Neuronal stem cell (in vitro differentiated cells): ENCODE results near the gene CNOT3.
A peak's percentile ranks its signal among the peaks of the same experiment; 100 is the strongest.
"Not testable (repeated sequence)": the region's sequence is repeated elsewhere in the genome, so short reads cannot be mapped to it uniquely, and the experiment has no call there.

Experiments
- DNase-seq: peaks from one replicate; pipeline ENCODE4 v3.0.0-alpha.2; 2013; ENCODE audit warnings: low spot score
- H2AFZ ChIP-seq: one replicate; pipeline ENCODE4 v1.6.1; 2013; ENCODE audit warnings: mild to moderate bottlenecking, low read length, inconsistent platforms
- H2AK5ac ChIP-seq: 2 replicates; pipeline ENCODE4 v1.6.1; 2013; ENCODE audit warnings: low read depth, mild to moderate bottlenecking, inconsistent platforms, low read length, moderate library complexity, mixed read lengths
- H2BK120ac ChIP-seq: 2 replicates; pipeline ENCODE4 v1.6.1; 2013; ENCODE audit warnings: low read depth, mild to moderate bottlenecking, inconsistent platforms, low read length, moderate library complexity, mixed read lengths
- H2BK12ac ChIP-seq: one replicate; pipeline ENCODE4 v1.6.1; 2013; ENCODE audit warnings: low read length, inconsistent platforms
- H2BK15ac ChIP-seq: 2 replicates; pipeline ENCODE4 v1.6.1; 2013; ENCODE audit warnings: mild to moderate bottlenecking, low read length, inconsistent platforms, mixed read lengths
- H2BK5ac ChIP-seq: one replicate; pipeline ENCODE4 v1.6.1; 2013; ENCODE audit warnings: inconsistent platforms, mild to moderate bottlenecking, low read length, moderate library complexity
- H3K14ac ChIP-seq: one replicate; pipeline ENCODE4 v1.6.1; 2013; ENCODE audit warnings: low read length, inconsistent platforms
- H3K18ac ChIP-seq: 2 replicates; pipeline ENCODE4 v1.6.1; 2013; ENCODE audit warnings: low read length, inconsistent platforms
- H3K23ac ChIP-seq: 2 replicates; pipeline ENCODE4 v1.6.1; 2013; ENCODE audit warnings: low read depth, mild to moderate bottlenecking, mixed read lengths, low read length, inconsistent platforms; ENCODE audit not compliant: poor library complexity
- H3K27ac ChIP-seq: replicated peaks from 3 replicates; pipeline ENCODE4 v1.5.1; 2013; ENCODE audit warnings: low read length, inconsistent platforms
- H3K27me3 ChIP-seq, 3 experiments: 2 replicates each; pipeline ENCODE4 v1.6.1; 2013; ENCODE audit warnings: low read length in 3 of 3, mild to moderate bottlenecking in 2 of 3, inconsistent platforms in 1 of 3, low read depth in 1 of 3, mixed read lengths in 1 of 3, moderate library complexity in 1 of 3; ENCODE audit not compliant: control insufficient read depth in 3 of 3, insufficient read depth in 3 of 3
- H3K36me3 ChIP-seq, 2 donors: replicated peaks in 1 of 2; 2 replicates each; pipeline ENCODE4 v1.6.1; 2013; ENCODE audit warnings: low read length in 2 of 2; ENCODE audit not compliant: control insufficient read depth in 2 of 2, insufficient read depth in 2 of 2
- H3K4ac ChIP-seq: 2 replicates; pipeline ENCODE4 v1.6.1; 2013; ENCODE audit warnings: inconsistent platforms, mild to moderate bottlenecking, low read length, moderate library complexity
- H3K4me1 ChIP-seq, 2 donors: 1 replicate in 1 of 2; 2 replicates in 1 of 2; pipeline ENCODE4 v1.6.1; 2013; ENCODE audit warnings: low read length in 2 of 2, low read depth in 1 of 2; ENCODE audit not compliant: control insufficient read depth in 2 of 2, insufficient read depth in 1 of 2
- H3K4me2 ChIP-seq: one replicate; pipeline ENCODE4 v1.6.1; 2013; ENCODE audit warnings: mild to moderate bottlenecking, low read length, inconsistent platforms; ENCODE audit not compliant: insufficient read depth, poor library complexity, severe bottlenecking
- H3K4me3 ChIP-seq, 2 donors: 2 replicates each; pipeline ENCODE4 v1.5.1; 2013; ENCODE audit warnings: low read length in 2 of 2, mild to moderate bottlenecking in 2 of 2, inconsistent platforms in 1 of 2, moderate library complexity in 1 of 2
- H3K79me1 ChIP-seq: one replicate; pipeline ENCODE4 v1.6.1; 2013; ENCODE audit warnings: low read depth, mild to moderate bottlenecking, inconsistent platforms, low read length, moderate library complexity
- H3K9ac ChIP-seq: one replicate; pipeline ENCODE4 v1.6.1; 2013; ENCODE audit warnings: mild to moderate bottlenecking, low read depth, low read length, inconsistent platforms; ENCODE audit not compliant: poor library complexity
- H3K9me3 ChIP-seq, 2 donors: replicated peaks in 1 of 2; 2 replicates each; pipeline versions ENCODE3 to v1.6.1; 2013; ENCODE audit warnings: low read length in 2 of 2, mild to moderate bottlenecking in 2 of 2, inconsistent platforms in 1 of 2, low read depth in 1 of 2, mixed read lengths in 1 of 2, moderate library complexity in 1 of 2; ENCODE audit not compliant: control insufficient read depth in 2 of 2, insufficient read depth in 1 of 2
- H4K8ac ChIP-seq: one replicate; pipeline ENCODE4 v1.6.1; 2013; ENCODE audit warnings: low read depth, mild to moderate bottlenecking, inconsistent platforms, low read length, moderate library complexity
- H4K91ac ChIP-seq: one replicate; pipeline ENCODE4 v1.6.1; 2013; ENCODE audit warnings: low read length, low read depth, mild to moderate bottlenecking, inconsistent platforms; ENCODE audit not compliant: poor library complexity
- WGBS, 2 donors: extraction: QIAGEN DNeasy Blood & Tissue Kit; methylation state at CpG; one replicate each; pipeline ENCODE4 v1.1.7; 2013; ENCODE audit warnings: missing lambda C conversion rate in 2 of 2, mixed read lengths in 1 of 2; ENCODE audit not compliant: insufficient read length in 2 of 2, insufficient replicate concordance in 1 of 2; ENCODE audit errors: extremely low coverage in 2 of 2; 5-methylcytosine and 5-hydroxymethylcytosine counted together

Gene CNOT3

DNA sequence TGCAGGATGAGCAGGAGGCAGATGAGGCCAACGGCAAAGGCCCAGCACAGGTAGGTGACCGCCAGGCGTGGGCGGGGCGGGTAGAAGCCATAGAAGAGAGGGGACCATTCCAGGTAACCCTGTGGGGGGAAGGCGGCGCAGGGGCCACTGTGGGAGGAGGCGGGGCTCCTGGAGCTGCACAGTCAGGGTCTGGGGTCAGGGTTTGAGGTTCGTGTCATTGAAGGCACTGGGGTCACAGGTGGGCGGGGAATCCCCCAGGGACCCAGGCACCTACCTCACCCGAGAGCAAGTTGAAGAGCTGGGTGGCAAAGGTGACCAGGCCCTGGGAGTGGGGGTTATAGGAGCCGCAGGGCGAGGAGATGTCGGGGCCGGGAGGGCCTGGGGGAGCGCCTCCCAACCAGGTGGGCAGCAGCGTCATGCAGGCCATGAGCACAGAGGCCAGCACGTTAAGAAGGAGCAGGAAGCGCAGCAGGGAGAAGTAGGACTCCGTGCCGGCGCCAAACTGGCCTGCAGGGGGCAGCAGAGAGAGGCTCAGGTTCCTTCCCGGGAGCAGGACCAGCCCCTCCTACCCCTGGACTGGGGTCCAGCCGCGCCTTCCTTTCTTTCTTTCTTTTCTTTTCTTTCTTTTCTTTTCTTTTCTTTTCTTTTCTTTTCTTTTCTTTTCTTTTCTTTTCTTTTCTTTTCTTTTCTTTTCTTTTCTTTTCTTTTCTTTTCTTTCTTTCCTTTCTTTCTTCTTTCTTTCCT is 30.8 kb downstream of the CNOT3 start:
- H4K8ac ChIP-seq, result no peak overlapping the region
- H2BK120ac ChIP-seq, result no peak overlapping the region
- no peak overlapping the region for H3K4ac ChIP-seq
- no peak overlapping the region for H3K27ac ChIP-seq
- H4K91ac ChIP-seq, result no peak overlapping the region
- no peaks in the 10 kb centered on the region for H3K79me1 ChIP-seq
- peak; percentile 86 for DNase-seq
- no peaks in the 10 kb centered on the region for H3K36me3 ChIP-seq
- peak overlapping the region; percentile 71 for H2AK5ac ChIP-seq
- peaks cover 0 to 3% (median 0%) of the 10 kb centered on the region in 3 experiments for H3K27me3 ChIP-seq
- H3K23ac ChIP-seq, result peak overlapping the region; percentile 5
- no peak overlapping the region for H3K4me2 ChIP-seq
- peak overlapping the region; percentile 37 for H2BK15ac ChIP-seq
- H3K9ac ChIP-seq, result peak overlapping the region; percentile 63
- no peak overlapping the region for H2BK12ac ChIP-seq
- no peak overlapping the region for H2BK5ac ChIP-seq
- no peak overlapping the region for H3K4me3 ChIP-seq
- H2AFZ ChIP-seq, result peak overlapping the region; percentile 47
- H3K18ac ChIP-seq, result peak overlapping the region; percentile 65
- peaks cover 0 to 3% of the 10 kb centered on the region in 2 donors for H3K4me1 ChIP-seq
- H3K9me3 ChIP-seq, result peaks cover 14 to 15% of the 10 kb centered on the region in 2 donors
- WGBS, 2 donors, result no CpG with 5 or more reads among the region's 25 CpGs
- peak overlapping the region; percentile 56 for H3K14ac ChIP-seq

DNA sequence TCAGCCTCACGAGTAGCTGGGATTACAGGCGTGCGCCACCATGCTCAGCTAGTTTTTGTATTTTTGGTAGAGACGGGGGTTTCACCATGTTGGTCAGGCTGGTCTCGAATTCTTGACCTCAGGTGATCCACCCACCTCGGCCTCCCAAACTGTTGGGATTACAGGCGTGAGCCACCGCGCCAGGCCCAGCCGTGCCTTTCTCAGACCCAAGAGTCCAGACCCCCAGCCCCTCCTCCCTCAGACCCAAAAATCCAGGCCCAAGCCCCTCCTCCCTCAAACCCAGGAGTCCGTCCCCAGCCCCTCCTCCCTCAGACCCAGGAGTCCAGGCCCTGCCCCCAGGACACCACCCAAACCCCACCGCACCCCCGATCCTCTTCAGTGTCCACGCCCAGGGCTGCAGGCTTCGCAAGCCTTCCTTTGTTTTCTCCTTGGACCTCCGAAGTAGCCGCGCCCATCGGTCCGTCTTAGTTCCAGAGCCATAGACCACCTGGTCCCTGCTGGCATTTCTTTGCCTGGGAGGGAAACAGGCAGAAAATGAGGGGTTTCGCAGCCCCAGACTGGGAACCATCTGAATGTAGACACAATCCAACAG is 31.7 kb downstream of the CNOT3 start:
- H3K79me1 ChIP-seq, result no peaks in the 10 kb centered on the region
- no peak overlapping the region for H3K23ac ChIP-seq
- no peak overlapping the region for H2AK5ac ChIP-seq
- peaks cover 9% of the 10 kb centered on the region in 2 donors for H3K9me3 ChIP-seq
- no peak overlapping the region for H4K8ac ChIP-seq
- no peak overlapping the region for H2BK12ac ChIP-seq
- no peaks in the 10 kb centered on the region for H3K36me3 ChIP-seq
- H3K14ac ChIP-seq, result no peak overlapping the region
- H2AFZ ChIP-seq, result no peak overlapping the region
- no peak overlapping the region for H3K9ac ChIP-seq
- H3K4me3 ChIP-seq, result no peak overlapping the region
- no CpG with 5 or more reads among the region's 21 CpGs for WGBS, 2 donors
- H2BK120ac ChIP-seq, result no peak overlapping the region
- H2BK5ac ChIP-seq, result no peak overlapping the region
- peaks cover 0 to 2% (median 0%) of the 10 kb centered on the region in 3 experiments for H3K27me3 ChIP-seq
- H2BK15ac ChIP-seq, result no peak overlapping the region
- no peak overlapping the region for H3K18ac ChIP-seq
- H3K4me1 ChIP-seq, result peaks cover 0 to 3% of the 10 kb centered on the region in 2 donors
- no peak for DNase-seq
- no peak overlapping the region for H3K4ac ChIP-seq
- H3K4me2 ChIP-seq, result no peak overlapping the region
- H3K27ac ChIP-seq, result no peak overlapping the region
- H4K91ac ChIP-seq, result no peak overlapping the region

DNA sequence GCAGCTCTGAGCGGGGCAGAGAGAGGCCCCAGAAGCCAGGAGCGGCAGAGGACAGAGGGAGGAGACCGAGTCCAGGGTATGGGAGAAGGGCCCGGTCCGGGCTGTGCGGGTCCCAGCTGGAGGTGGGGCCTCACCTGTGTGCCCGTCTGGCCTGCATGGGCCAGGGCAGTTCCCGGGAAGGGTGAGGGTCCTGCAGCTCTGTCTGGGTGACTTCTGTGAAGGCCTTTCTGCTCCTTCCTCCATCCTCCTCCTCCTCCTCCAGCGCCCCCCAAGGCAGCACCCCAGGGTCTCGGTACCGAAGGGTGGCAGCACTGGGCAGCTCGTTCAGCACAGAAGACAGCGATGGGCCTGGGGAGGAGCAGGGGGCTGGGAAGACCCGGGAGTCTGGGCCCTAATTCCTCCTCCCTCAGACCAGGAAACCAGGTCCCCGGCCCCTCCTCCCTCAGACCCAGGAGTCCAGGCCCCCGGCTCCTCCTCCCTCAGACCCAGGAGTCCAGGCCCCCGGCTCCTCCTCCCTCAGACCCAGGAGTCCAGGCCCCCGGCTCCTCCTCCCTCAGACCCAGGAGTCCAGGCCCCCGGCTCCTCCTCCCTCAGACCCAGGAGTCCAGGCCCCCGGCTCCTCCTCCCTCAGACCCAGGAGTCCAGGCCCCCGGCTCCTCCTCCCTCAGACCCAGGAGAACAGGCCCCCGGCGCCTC is 34.3 kb downstream of the CNOT3 start:
- DNase-seq, H3K9me3 ChIP-seq, H2AFZ ChIP-seq, H3K4me3 ChIP-seq, H3K4me1 ChIP-seq, H3K4me2 ChIP-seq, H2BK5ac ChIP-seq, H3K18ac ChIP-seq, H4K91ac ChIP-seq, H3K4ac ChIP-seq, H2BK120ac ChIP-seq, H3K23ac ChIP-seq, H3K79me1 ChIP-seq, H3K14ac ChIP-seq, H2BK12ac ChIP-seq, H2BK15ac ChIP-seq, H3K27me3 ChIP-seq, H3K27ac ChIP-seq: not testable (repeated sequence)
- Histone ChIP-seq H4K8ac (peak overlapping the region; percentile 6), H3K9ac (peak overlapping the region; percentile 44), H2AK5ac (peak overlapping the region; percentile 63), H3K36me3 (peaks cover 6 to 15% of the 10 kb centered on the region in 2 donors)
- WGBS, 2 donors, result no CpG with 5 or more reads among the region's 23 CpGs
